B cell (primary cell): ENCODE results near the gene TEX9. TPM values are rescaled to one million over a fixed set of nuclear protein-coding genes. Genes with fewer than 3 reads are reported as not detected.

Source experiments
- ATAC-seq: fragments of 200-7000 bp; cut with Tn5 transposase; one replicate; pipeline ENCODE4 v1.10.0; 2021; ENCODE audit warnings: low read depth, mild to moderate bottlenecking, moderate number of reproducible peaks, moderate library complexity
- CTCF ChIA-PET: fragments of 350-600 bp; sonication (Branson Sonifier 250); formaldehyde crosslinking; loops from one replicate; lab custom pipeline; 2021; ENCODE audit warnings: antibody characterized with exemption, inconsistent platforms; lab: Charles Lee
- POLR2A ChIA-PET: fragments of 350-600 bp; sonication (Branson Sonifier 250); formaldehyde crosslinking; loops from one replicate; lab custom pipeline; 2021; ENCODE audit warnings: antibody characterized with exemption; lab: Charles Lee
- DNase-seq: peaks from one replicate; pipeline ENCODE4 v3.0.0; 2013
- H2AFZ ChIP-seq: 2 replicates; pipeline ENCODE4 v1.6.1; 2012; ENCODE audit warnings: mild to moderate bottlenecking, low read depth, low read length; ENCODE audit not compliant: insufficient read depth, poor library complexity, severe bottlenecking
- H3K27ac ChIP-seq, 2 donors: 1 replicate in 1 of 2; 2 replicates in 1 of 2; pipeline ENCODE4 v1.5.1; 2012 to 2013; ENCODE audit warnings: low read length in 2 of 2, mild to moderate bottlenecking in 2 of 2, moderate library complexity in 1 of 2
- H3K27me3 ChIP-seq, 4 experiments: fragments of 200-600 bp in 1 of 4; sonication (generic) in 1 of 4; replicated peaks in 1 of 4; 1 replicate in 2 of 4; 2 replicates in 2 of 4; pipeline versions ENCODE4 v1.6.1 to v1.7.0; 2013 to 2016; ENCODE audit warnings: low read length in 3 of 4, mild to moderate bottlenecking in 2 of 4, mixed read lengths in 1 of 4, moderate library complexity in 1 of 4; ENCODE audit not compliant: insufficient read depth in 4 of 4, control insufficient read depth in 3 of 4; ENCODE audit errors: control extremely low read depth in 1 of 4
- H3K36me3 ChIP-seq, 2 experiments: replicated peaks in 1 of 2; 1 replicate in 1 of 2; 2 replicates in 1 of 2; pipeline versions ENCODE4 v1.6.1 to v1.7.1; 2013; ENCODE audit warnings: low read length in 1 of 2; ENCODE audit not compliant: insufficient read depth in 2 of 2, control insufficient read depth in 1 of 2; ENCODE audit errors: control extremely low read depth in 1 of 2, extremely low read depth in 1 of 2
- H3K4me1 ChIP-seq, 2 donors: fragments of 200-600 bp in 1 of 2; sonication (generic) in 1 of 2; 1 replicate in 1 of 2; 2 replicates in 1 of 2; pipeline versions ENCODE4 v1.5.1 to v1.6.1; 2013 to 2017; ENCODE audit warnings: low read length in 2 of 2; ENCODE audit not compliant: control insufficient read depth in 2 of 2, insufficient read depth in 2 of 2
- H3K4me2 ChIP-seq: replicated peaks from 2 replicates; pipeline ENCODE3; 2012; ENCODE audit warnings: mild to moderate bottlenecking, low read depth, low read length; ENCODE audit not compliant: poor library complexity, severe bottlenecking
- H3K4me3 ChIP-seq, 5 experiments: fragments of 200-600 bp in 1 of 5; sonication (generic) in 1 of 5; 1 replicate in 3 of 5; 2 replicates in 2 of 5; pipeline versions ENCODE4 v1.5.1 to v1.7.0; 2011 to 2016; ENCODE audit warnings: low read length in 4 of 5, mild to moderate bottlenecking in 4 of 5, low read depth in 2 of 5, control low read depth in 1 of 5, moderate library complexity in 1 of 5; ENCODE audit not compliant: insufficient read depth in 1 of 5; ENCODE audit errors: control extremely low read depth in 1 of 5, extremely low read depth in 1 of 5
- H3K79me2 ChIP-seq: fragments of 200-600 bp; sonication (generic); one replicate; pipeline ENCODE4 v1.6.0; 2016; ENCODE audit warnings: low read length; ENCODE audit not compliant: control insufficient read depth, insufficient read depth
- H3K9ac ChIP-seq: fragments of 200-600 bp; sonication (generic); 2 replicates; pipeline ENCODE4 v1.6.1; 2017; ENCODE audit warnings: mild to moderate bottlenecking, low read length, moderate library complexity
- H3K9me3 ChIP-seq, 3 donors: one replicate each; pipeline versions ENCODE4 v1.6.1 to v1.7.1; 2013; ENCODE audit warnings: low read length in 2 of 3; ENCODE audit not compliant: control insufficient read depth in 2 of 3, insufficient read depth in 1 of 3; ENCODE audit errors: control extremely low read depth in 1 of 3
- H4K20me1 ChIP-seq: 2 replicates; pipeline ENCODE4 v1.6.0; 2012; ENCODE audit warnings: mild to moderate bottlenecking, low read length; ENCODE audit not compliant: insufficient read depth, control insufficient read depth, poor library complexity, severe bottlenecking
- H3K27ac Mint-ChIP-seq: one replicate; pipeline ENCODE4 v1.8.0; 2021; ENCODE audit warnings: mixed read lengths
- H3K27me3 Mint-ChIP-seq: one replicate; pipeline ENCODE4 v1.8.0; 2021; ENCODE audit warnings: mixed read lengths
- H3K4me1 Mint-ChIP-seq: one replicate; pipeline ENCODE4 v1.8.0; 2021; ENCODE audit warnings: mixed read lengths
- H3K4me3 Mint-ChIP-seq: one replicate; pipeline ENCODE4 v1.8.0; 2021; ENCODE audit warnings: mixed read lengths
- H3K9me3 Mint-ChIP-seq: one replicate; pipeline ENCODE4 v1.8.0; 2022; ENCODE audit warnings: mixed read lengths; ENCODE audit not compliant: insufficient read depth
- EZH2 ChIP-seq: IDR thresholded peaks from 2 replicates; pipeline ENCODE4 v1.6.1; 2012; ENCODE audit warnings: borderline replicate concordance, low read depth, mild to moderate bottlenecking, moderate library complexity, low read length; ENCODE audit not compliant: insufficient read depth, poor library complexity, severe bottlenecking
- WGBS: methylation state at CpG from one replicate; pipeline ENCODE4 v1.1.5; 2013; ENCODE audit warnings: missing lambda C conversion rate; ENCODE audit not compliant: insufficient coverage; 5-methylcytosine and 5-hydroxymethylcytosine counted together
- intact Hi-C: fragments of 100-400 bp; cut with micrococcal nuclease; formaldehyde crosslinking; loops from one replicate; pipeline ENCODE4 v1.10.0; 2022
- polyA plus RNA-seq: library from polyadenylated mRNA; depleted of rRNA; stranded (reverse); fragments of >200 nt; gene quantifications from 2 replicates; pipeline ENCODE4 v1.2.3, GENCODE V29; 2012
- total RNA-seq, 2 donors: library from RNA; stranded (reverse); fragments of 120-200 nt in 1 of 2; gene quantifications; 1 replicate in 1 of 2; 2 replicates in 1 of 2; pipeline versions ENCODE4 v1.2.3 to v1.2.4, GENCODE V29; 2013 to 2022
- TF ChIP-seq, protein P1 (sequence below): fragments of 200-600 bp; IDR thresholded peaks from one replicate; pipeline ENCODE4 v1.8.0; 2022; ENCODE audit warnings: antibody characterized with exemption, mild to moderate bottlenecking

TEX9 gene
- total and polyA plus RNA-seq, 2 donors (not counting 1 experiment from before 2014, with no cell fraction given): 7.6 to 43.1 TPM

DNA sequence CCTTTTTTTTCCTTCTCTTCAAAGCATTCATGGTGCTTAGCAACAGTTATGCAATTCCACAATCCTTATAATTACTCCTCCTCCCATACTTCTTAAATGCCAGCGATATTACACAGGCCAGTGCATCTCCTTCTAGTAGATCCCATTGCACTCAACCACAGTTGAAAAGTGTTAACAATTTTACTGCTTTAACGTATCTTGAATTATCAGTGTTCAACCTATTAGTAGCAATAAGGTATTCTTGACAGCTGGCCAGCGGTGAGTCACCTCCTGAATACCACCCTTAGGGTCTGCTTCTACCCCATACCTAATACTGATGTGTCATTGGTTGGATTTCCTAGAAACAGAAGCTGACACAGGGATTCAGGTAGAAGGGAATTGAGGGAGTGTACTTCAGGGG, 24.0 kb upstream of the TEX9 start:
- Histone ChIP-seq H4K20me1 (no peaks in the 10 kb centered on the region), H3K27me3 (no peaks in the 10 kb centered on the region), H3K79me2 (no peaks in the 10 kb centered on the region), H3K4me2 (no peak overlapping the region), H2AFZ (no peak overlapping the region), H3K4me1 (no peaks in the 10 kb centered on the region), H3K4me3 (no peak overlapping the region), H3K9ac (no peak overlapping the region), H3K36me3 (no peaks in the 10 kb centered on the region), H3K27ac (no peak overlapping the region), H3K9me3 (peaks cover 0 to 1% (median 0%) of the 10 kb centered on the region in 3 donors)
- no CpG with 5 or more reads among the region's 3 CpGs for WGBS
- intact Hi-C loops: no loop called here
- Mint-ChIP-seq H3K9me3 (no peaks in the 10 kb centered on the region), H3K4me3 (no peak overlapping the region), H3K4me1 (no peaks in the 10 kb centered on the region), H3K27ac (no peak overlapping the region), H3K27me3 (no peaks in the 10 kb centered on the region)
- no peak for DNase-seq
- ChIA-PET CTCF (interaction anchor here (1.3 kb wide), 1 partner anchor 11 kb away, joined by 5 read pairs; no protein-coding TSS in a partner anchor), POLR2A (no interaction called here)
- no peak for TF ChIP-seq EZH2
- TF ChIP-seq, protein P1, sequence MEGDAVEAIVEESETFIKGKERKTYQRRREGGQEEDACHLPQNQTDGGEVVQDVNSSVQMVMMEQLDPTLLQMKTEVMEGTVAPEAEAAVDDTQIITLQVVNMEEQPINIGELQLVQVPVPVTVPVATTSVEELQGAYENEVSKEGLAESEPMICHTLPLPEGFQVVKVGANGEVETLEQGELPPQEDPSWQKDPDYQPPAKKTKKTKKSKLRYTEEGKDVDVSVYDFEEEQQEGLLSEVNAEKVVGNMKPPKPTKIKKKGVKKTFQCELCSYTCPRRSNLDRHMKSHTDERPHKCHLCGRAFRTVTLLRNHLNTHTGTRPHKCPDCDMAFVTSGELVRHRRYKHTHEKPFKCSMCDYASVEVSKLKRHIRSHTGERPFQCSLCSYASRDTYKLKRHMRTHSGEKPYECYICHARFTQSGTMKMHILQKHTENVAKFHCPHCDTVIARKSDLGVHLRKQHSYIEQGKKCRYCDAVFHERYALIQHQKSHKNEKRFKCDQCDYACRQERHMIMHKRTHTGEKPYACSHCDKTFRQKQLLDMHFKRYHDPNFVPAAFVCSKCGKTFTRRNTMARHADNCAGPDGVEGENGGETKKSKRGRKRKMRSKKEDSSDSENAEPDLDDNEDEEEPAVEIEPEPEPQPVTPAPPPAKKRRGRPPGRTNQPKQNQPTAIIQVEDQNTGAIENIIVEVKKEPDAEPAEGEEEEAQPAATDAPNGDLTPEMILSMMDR: no peak
- ATAC-seq: no peak

DNA sequence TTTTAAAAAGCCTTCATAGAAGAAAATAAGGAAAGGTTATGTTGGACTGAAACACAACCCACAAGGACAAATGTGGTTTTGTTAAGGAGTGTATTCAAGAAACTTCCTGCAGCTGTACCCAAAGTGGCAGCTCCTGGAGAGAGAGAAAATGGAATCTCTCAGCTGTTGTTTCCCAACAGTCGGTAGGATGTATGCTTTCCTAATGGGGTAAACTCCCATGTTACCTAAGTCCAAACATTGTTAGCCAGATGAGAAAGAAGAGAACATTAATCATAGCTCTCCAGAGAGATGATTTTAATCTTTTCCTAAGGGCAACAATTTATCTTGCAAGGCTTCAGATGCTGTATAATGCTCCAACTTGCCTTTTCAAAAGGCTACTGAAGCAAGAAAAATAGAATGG, 22.6 kb upstream of the TEX9 start:
- no peak overlapping the region for H3K4me2 ChIP-seq
- no peak for DNase-seq
- no peak overlapping the region for H3K4me3 Mint-ChIP-seq
- H3K36me3 ChIP-seq: no peaks in the 10 kb centered on the region
- H3K9me3 ChIP-seq: peaks cover 0 to 1% (median 0%) of the 10 kb centered on the region in 3 donors
- intact Hi-C loops: no loop called here
- no peak for ATAC-seq
- H2AFZ ChIP-seq: no peak overlapping the region
- H3K4me3 ChIP-seq: no peak overlapping the region
- no peaks in the 10 kb centered on the region for H3K79me2 ChIP-seq
- no peaks in the 10 kb centered on the region for H4K20me1 ChIP-seq
- H3K27me3 ChIP-seq: no peaks in the 10 kb centered on the region
- no peak overlapping the region for H3K27ac Mint-ChIP-seq
- H3K4me1 ChIP-seq: no peaks in the 10 kb centered on the region
- H3K27me3 Mint-ChIP-seq: no peaks in the 10 kb centered on the region
- H3K4me1 Mint-ChIP-seq: no peaks in the 10 kb centered on the region
- no peak overlapping the region for H3K9ac ChIP-seq
- H3K27ac ChIP-seq: no peak overlapping the region
- ChIA-PET POLR2A (no interaction called here), CTCF (interaction anchor here (1.3 kb wide), 1 partner anchor 12 kb away, joined by 5 read pairs; no protein-coding TSS in a partner anchor)
- WGBS: no CpG with 5 or more reads among the region's 1 CpG
- no peaks in the 10 kb centered on the region for H3K9me3 Mint-ChIP-seq
- TF ChIP-seq, protein P1: no peak
- TF ChIP-seq EZH2: no peak
